ENCODE measurements around the gene WWOX. TPM values are rescaled to one million over a fixed set of nuclear protein-coding genes. Genes with fewer than 3 reads are reported as not detected.
"Not testable (repeated sequence)": the region's sequence is repeated elsewhere in the genome, so short reads cannot be mapped to it uniquely, and the experiment has no call there.

Gene WWOX
- total RNA-seq, 6 experiments from 2014 or later = 13.0 to 24.3 (median 16.5) TPM

DNA sequence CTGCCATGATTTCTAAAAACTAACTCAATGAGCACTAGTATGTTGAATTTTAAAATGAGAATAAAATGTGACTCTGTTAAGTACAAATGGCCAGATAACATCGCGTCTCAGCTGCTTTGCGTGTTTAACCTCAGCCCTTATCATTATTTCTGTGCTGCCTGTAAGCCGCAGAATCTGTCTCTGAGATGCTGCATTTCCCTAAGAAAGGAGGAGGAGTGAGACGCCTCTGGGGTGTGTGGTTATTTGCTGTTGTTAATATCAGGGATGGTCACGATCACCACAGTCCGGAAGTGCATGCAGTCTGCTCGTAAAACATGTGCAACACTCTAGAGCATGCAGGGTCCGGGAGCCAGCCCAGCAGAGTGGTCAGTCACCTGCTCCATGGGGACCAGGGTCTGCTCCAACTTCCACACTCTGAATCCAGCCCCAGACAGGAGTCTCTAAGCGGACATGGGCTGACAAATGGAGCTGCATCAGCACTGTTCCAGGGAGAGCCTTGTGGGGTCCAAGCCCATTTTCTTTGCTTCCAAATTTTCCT, 1158.6 kb downstream of the WWOX start:
- Histone ChIP-seq H3K4me1 (peaks cover 0 to 6% (median 3%) of the 10 kb centered on the region in 4 donors), H3K36me3 (no peaks in the 10 kb centered on the region), H3K9me3 (no peaks in the 10 kb centered on the region), H3K4me3 (no peak overlapping the region), H3K27ac (no peak overlapping the region), H3K27me3 (no peaks in the 10 kb centered on the region)
- intact Hi-C loops (cut with DNase I) = no loop called here
- TF ChIP-seq POLR2A (IDR thresholded peaks at IDR 0.05) = no peak
- TF ChIP-seq, protein P1, sequence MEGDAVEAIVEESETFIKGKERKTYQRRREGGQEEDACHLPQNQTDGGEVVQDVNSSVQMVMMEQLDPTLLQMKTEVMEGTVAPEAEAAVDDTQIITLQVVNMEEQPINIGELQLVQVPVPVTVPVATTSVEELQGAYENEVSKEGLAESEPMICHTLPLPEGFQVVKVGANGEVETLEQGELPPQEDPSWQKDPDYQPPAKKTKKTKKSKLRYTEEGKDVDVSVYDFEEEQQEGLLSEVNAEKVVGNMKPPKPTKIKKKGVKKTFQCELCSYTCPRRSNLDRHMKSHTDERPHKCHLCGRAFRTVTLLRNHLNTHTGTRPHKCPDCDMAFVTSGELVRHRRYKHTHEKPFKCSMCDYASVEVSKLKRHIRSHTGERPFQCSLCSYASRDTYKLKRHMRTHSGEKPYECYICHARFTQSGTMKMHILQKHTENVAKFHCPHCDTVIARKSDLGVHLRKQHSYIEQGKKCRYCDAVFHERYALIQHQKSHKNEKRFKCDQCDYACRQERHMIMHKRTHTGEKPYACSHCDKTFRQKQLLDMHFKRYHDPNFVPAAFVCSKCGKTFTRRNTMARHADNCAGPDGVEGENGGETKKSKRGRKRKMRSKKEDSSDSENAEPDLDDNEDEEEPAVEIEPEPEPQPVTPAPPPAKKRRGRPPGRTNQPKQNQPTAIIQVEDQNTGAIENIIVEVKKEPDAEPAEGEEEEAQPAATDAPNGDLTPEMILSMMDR (IDR thresholded peaks at IDR 0.05) = no peak
- DNase-seq (no peak), ATAC-seq (no peak)
- 83% methylated on average over 6 of the region's 10 CpGs for WGBS (ENCODE audit: insufficient coverage, low coverage, low lambda C conversion rate, missing lambda C conversion rate)

DNA sequence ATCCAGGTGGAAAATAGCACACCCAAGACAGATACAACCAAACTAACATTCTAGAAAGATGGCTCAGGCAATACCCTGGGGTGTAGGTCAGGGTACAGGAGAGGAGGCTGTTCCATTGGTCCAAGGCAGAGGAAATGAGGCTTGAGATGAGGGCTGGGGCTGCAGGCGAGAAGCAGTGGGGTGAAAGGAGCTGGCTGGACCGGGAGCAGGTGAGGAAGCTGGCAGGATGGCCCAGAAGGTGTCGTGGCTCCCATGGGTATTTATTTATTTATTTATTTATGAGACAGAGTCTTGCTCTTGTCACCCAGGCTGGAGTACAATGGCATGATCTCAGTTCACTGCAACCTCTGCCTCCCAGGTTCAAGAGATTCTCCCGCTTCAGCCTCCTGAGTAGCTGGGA, 1161.4 kb downstream of the WWOX start:
- ATAC-seq; DNase-seq; H3K9me3 ChIP-seq; H3K27me3 ChIP-seq; H3K27ac ChIP-seq; H3K36me3 ChIP-seq; intact Hi-C loops (cut with DNase I); H3K4me1 ChIP-seq; H3K4me3 ChIP-seq: not testable (repeated sequence)
- 100% methylated on average over 1 of the region's 4 CpGs for WGBS (ENCODE audit: insufficient coverage, low coverage, low lambda C conversion rate, missing lambda C conversion rate)

- H3K4me1 ChIP-seq = no peaks in the 10 kb centered on the region
- no peaks in the 10 kb centered on the region for H3K9me3 ChIP-seq
- intact Hi-C loops (cut with DNase I) = no loop called here
- 34% methylated on average over 2 of the region's 5 CpGs for WGBS (ENCODE audit: insufficient coverage, low coverage, low lambda C conversion rate, missing lambda C conversion rate)
- H3K27me3 ChIP-seq = no peaks in the 10 kb centered on the region
- TF ChIP-seq, protein P1 (IDR thresholded peaks at IDR 0.05) = peak; percentile 41 to 75 (median 60)
- no peak for TF ChIP-seq POLR2A (IDR thresholded peaks at IDR 0.05)
- H3K4me3 ChIP-seq = no peak overlapping the region
- peak; percentile 60 to 70 (median 63) for DNase-seq
- peak; percentile 86 to 94 (median 92) for ATAC-seq
- no peak overlapping the region for H3K27ac ChIP-seq
- H3K36me3 ChIP-seq = no peaks in the 10 kb centered on the region
Measured at GRCh38 chr16:79261481-79261940, 1162.1 kb downstream of the WWOX start.

GRCh38 chr16:79261944-79262552, 1162.6 kb downstream of the WWOX start:
- Histone ChIP-seq H3K36me3 (no peaks in the 10 kb centered on the region), H3K9me3 (no peaks in the 10 kb centered on the region), H3K4me1 (no peaks in the 10 kb centered on the region), H3K4me3 (no peak overlapping the region), H3K27me3 (no peaks in the 10 kb centered on the region), H3K27ac (no peak overlapping the region)
- no peak for TF ChIP-seq POLR2A (IDR thresholded peaks at IDR 0.05)
- TF ChIP-seq, protein P1 (IDR thresholded peaks at IDR 0.05) = no peak
- ATAC-seq = no peak
- 88% methylated on average over 2 of the region's 7 CpGs for WGBS (ENCODE audit: insufficient coverage, low coverage, low lambda C conversion rate, missing lambda C conversion rate)
- DNase-seq = no peak
- intact Hi-C loops (cut with DNase I) = no loop called here

Small RNA genes lying within 50 kb of the gene (small RNA-seq; reads per million reads assigned to genes)
- gene AC027279.3 = 0 reads per million in 2 experiments

Other genes with a start within 250 kb of the WWOX start
- not detected for gene CLEC3A, start 77.1 kb upstream of the WWOX start, total RNA-seq

Data from right lobe of liver (tissue), 6 donors.